HG03457 (cell line): ENCODE results near the gene RIC8A.
"Not testable (repeated sequence)": the region's sequence is repeated elsewhere in the genome, so short reads cannot be mapped to it uniquely, and the experiment has no call there.

Experiments
- ATAC-seq: cut with Tn5 transposase; IDR thresholded peaks from one replicate; pipeline ENCODE4 v1.9.1; 2021; ENCODE audit warnings: moderate number of reproducible peaks; ENCODE audit not compliant: unreplicated experiment

Gene RIC8A

DNA sequence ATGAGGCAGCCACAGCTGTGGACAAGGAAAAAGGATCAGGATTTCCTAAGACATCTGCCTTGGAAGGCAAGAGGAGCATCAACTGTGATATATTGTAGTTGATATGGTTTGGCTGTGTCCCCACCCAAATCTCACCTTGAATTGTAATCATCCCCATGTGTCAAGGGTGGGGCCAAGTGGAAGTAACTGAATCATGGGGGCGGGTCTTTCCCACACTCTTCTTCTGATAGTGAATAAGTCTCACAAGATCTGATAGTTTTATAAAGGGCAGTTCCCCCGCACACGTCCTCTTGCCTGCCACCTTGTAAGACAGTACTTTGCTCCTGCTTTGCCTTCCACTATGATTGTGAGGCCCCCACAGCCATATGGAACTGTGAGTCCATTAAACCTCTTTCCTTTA lies 10.2 kb downstream of the RIC8A start:
- ATAC-seq: no peak

DNA sequence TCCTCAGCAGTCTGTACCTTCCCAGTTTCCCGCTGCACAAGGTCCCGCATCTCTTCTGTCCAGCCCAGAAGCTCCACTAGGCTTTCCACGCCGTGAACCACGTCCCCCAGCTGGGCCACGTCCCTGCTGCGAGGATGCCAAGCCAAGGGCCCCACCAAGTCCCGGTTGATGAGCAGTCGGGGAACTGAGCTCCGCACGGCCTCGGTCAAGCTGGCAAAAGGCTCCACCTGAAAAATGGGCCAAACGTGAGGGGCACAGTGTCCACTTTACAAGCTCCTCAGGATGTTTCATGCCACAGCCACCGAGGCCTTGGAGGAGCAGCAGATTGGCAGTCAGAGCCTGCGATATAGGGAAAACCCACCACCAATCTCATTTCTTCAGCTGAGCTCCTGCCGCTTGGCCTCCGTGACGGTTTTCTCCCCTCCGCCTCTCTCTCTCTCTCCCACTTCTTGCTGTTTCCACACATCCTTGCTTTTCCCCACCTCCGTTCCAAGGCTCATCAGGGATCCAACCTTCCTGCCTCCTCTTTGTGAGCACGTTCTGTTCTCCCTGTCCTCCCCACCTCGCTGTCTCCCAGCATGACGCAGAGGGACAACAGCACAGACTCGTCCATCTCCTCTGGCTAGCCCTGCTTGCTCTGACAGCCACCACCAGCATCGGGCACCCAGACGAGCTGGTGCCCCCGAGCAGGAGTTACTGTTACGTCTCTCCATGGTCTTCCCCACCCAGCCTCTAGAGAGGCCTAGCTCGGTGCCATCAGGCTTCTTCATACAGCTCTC lies 11.5 kb downstream of the RIC8A start:
- ATAC-seq: no peak

DNA sequence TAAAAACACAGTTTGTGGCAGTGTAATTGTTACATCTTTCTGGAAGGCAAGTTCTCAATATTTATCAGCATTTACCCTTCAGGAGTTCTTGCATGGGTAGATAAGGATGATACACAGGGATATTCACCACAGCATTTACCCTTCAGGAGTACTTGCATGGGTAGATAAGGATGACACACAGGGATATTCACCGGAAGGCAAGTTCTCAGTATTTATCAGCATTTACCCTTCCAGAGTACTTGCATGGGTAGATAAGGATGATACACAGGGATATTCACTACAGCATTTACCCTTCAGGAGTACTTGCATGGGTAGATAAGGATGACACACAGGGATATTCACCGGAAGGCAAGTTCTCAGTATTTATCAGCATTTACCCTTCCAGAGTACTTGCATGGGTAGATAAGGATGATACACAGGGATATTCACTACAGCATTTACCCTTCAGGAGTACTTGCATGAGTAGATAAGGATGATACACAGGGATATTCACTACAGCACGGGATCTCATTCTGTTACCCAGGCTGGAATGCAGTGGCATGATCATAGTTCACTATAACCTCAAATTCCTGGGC lies 13.2 kb downstream of the RIC8A start:
- ATAC-seq: not testable (repeated sequence)

DNA sequence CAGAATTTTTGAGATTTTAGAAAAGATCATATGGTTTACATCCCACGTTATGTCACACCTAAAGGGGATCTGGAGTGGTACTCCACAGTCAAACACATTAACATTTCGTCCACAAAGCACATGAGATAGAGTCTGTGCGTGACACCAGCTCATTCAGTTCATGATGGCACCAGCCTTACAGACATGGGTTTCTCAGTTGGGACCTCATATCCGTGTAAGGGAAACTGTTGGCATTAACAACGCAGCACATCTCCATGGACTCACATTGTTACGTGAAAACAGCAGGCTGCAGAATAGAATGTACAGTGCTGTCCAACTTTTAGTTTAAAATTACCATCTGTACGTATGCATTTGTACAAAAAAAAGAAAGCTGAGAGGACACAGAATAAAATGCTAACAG lies 14.0 kb downstream of the RIC8A start:
- no peak for ATAC-seq

DNA sequence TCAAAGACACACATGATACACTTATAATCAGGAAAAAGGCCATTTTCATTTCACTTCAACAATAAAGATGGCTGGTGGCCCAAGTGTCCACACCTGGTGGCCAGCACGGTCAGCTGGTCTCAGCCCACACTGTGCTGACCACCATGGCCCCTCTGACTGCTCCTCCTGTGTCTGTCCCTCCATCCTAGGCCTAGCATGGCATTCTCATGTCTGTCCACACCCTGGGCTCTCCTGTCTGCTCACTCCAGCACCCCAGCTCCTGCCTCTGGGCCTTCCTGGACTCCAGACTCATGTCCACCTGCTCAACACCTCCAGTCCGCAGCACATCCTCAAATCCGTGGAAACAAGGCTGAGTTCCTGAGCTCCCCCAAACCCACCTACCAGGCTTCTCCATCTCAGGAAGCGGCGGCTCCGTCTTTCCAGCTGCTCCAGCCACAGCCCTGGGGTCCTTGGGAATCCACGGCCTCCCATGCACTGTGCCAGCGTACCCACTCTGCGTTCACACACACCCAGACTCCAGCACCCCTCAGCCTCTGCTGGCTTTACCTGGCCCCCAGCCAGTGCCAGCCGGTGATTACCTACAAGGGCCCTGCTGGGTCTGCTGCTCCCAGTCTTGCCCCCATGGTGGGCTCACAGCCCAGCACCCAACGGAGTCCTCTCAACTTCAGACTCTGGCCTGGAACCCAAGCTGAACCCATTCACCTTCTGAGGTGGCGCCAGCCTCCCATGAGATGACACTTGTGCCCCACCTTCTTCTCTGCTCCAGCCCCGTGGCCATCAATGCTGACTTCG lies 14.7 kb downstream of the RIC8A start:
- no peak for ATAC-seq

DNA sequence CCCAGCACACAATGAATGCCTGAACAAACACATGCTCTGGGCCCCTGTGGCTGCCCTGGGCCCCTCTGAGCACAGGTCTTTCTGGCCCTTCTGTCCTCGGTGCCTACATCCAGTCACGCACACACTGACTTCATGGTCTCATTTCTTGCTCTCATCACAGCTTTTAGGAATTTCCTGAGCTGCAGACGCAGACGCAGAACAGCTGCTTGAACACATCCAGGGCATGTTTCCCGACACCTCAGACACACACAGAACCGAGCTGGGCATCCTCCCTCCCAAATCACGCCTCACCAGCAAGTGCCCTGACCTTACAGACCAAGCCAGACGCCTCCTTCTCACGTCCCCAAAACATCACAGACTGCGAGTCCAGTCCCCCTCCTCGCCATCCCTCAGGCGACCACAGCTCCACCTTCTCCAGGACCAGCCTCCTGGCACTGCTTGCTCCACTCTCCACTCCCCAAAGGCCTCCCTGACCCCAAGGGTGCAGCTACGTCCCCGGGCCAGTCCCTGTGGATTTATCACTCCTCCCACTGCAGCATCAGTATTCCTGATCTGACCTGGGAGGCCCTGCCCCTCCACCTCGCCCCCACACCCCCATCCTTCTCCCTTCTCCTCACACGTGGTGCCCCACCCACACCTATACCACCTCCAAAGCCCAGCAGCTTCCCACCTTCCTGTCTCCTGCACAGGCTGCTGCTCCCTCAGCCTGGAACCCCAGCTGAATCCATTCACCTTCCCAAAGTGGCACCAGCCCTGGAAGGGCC lies 15.7 kb downstream of the RIC8A start:
- ATAC-seq: no peak

DNA sequence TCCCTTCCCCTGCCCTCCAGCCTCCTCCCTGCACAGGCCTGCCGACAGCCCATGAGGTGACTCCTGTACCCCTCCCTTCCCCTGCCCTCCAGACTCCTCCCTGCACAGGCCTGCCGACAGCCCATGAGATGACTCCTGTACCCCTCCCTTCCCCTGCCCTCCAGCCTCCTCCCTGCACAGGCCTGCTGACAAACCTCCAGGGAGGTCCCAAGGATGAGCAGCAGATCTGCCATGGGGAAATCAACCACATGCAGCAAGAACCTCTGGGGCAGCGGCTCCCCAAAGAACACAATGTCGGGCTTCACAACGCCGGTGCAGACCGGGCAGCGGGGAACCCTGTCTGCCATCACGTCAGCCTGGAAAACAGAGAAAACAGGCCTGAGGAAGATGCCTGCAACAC lies 16.4 kb downstream of the RIC8A start:
- no peak for ATAC-seq

DNA sequence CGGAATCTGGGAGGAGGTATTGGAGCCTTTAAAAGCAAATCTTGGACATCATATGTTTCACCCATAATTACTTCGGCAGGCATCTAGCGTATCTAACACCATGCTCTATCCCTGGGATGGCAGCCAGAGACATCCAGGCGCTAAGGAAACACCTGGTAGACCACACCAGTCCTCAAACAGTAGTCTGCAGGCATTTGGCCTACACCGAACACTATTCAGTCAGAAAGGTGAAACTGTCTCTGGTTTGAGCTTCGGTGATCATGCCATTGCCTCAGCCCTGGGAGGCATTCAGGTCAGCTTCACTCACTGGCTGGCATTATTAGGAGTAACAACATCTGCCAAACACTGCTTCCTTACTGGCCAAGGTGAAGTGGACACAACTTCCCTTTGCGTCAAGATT lies 16.9 kb downstream of the RIC8A start:
- ATAC-seq: no peak

DNA sequence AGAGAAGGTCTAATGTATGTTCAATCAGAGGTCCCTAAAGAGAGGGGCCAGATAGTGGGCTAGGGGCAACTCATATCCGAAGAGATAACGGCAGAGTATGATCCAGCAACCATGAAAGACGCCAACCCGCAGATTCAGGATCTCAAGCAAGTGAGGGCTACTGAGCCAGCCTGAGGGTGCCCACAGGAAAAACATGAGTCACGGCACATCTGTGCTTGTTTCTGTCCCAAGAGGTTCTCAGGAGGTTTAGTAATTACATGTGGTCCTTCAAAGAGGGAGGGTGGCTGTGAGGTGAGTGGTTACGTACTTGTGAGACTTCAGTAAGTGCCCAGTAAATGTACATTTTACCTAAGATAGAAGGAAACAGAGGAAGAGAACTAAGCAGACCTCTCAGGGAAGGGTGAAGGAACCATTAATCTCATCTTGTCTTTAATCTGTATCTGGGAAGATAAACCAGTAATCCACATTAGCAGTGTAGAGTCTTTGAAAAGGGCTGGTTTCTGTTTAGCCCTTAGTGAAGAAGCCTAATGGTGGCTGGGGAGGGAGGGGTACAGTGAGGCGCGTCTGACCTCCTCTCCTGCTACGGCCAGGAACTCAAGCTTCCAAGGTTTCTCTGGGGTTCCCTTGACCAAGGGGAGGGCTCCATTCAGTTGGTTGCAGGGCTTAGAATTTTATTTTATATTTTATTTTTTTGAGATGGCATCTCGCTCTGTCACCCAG lies 18.4 kb downstream of the RIC8A start:
- ATAC-seq: no peak

DNA sequence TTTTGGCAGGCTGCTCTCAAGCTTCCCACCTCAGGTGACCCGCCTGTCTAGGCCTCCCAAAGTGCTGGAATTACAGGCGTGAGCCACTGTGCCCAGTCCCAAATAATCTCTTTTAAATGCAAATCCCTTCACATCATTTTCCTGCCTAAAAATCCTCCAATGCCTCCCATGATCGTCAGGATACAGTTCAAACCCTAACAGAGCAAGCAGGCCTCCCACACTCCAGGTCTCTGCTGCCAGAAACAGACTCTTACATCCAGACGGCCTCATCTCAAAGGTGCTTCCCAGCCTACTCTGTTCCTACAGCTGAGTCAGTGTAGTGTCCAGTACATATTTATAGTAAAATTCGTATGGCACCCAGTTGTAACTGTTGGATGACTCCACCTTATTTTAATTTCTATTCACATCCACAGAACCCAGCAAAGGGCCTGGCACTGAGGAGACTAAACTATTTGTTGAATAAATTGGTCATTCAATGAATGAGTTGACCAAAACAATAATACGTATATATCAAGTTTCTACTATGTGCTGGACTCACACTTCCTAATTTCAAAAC lies 20.4 kb downstream of the RIC8A start:
- no peak for ATAC-seq

DNA sequence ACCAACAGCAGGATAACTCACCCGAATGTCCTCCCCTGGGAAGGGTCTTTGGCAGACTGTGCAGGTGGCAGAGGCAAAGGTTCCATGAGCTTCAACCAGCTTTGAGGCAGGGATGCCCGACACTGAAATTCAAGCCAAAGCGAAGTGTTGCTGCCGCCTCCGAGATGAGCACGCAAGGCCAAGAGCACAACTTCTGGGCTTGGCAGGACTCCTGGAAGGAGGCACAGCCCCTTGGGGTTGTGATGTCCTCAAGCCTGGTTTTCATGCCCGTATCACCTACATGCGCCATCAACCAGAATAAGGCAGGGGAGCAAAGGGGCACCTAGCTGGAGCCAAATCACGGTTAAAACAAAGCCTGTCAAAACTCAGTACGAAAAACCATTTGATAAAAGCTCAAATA lies 22.9 kb downstream of the RIC8A start:
- no peak for ATAC-seq

DNA sequence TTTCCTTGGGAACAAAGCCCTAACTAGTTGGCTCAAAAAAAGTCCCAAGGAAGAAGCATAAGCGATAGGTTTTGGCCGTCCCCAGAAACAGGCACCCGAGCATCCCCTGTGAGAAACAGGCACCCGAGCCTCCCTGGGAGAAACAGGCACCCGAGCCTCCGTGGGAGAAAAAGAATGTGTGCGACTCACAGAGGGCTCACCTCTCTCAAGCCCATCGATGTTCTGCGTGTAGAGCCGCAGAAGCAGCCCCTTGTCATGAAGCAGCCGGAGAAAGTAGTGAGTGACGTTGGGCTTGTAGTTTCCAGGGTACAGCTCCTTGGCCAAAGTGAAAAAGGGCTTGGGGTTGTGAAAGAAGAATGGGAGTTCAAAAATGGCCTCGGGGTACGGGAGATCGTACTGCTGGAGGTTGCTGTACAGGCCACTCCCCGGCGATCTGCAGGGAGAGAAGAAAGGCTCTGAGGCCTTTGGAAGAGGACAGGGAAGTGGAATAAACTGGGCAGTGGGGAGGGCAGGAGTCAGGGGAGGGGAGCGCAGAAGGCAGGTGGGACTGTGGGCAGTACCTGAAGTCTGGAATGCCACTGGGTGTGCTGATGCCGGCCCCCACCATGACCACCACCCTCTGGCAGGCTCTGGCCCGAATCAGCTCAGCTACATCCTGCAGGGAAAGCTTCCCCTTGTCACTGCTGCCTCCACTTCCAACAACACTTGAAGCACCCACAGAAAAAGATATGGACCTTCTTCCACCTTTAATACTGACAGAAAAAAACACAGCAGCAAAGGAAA lies 25.5 kb downstream of the RIC8A start:
- ATAC-seq: no peak

DNA sequence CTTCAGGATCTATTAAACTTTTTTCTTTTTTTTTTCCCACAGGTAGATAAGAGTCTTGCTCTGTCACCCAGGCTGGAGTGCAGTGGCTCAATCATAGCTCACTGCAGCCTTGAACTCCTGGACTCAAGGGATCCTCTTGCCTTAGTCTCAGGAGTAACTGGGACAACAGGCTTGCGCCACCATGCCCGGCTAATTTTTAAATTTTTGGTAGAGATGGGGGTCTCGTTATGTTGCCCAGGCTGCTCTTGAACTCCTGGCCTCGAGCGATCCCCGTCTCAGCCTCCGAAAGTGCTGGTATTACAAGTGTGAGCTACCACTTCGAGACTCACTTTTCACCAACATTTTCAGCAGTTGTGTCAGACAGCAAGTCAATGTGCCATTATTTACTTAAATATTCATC lies 27.7 kb downstream of the RIC8A start:
- ATAC-seq: no peak

DNA sequence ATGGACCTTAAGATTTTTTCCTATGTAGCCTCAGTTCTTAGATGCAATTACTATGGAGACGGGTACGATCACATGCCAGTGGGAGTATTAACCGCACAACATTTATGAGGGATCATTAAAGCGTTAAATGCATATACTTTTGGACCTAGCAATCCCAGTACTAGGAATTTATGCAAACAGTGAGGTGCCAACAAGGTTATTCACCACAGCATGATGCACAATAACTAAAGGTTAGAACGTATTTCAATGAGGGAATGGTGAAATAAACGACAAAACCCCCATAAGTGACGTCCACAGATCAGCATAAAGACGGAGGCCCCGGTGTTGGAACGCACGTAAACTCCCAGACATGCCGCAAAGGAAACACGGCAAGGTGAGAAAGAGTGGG lies 28.1 kb downstream of the RIC8A start:
- ATAC-seq: peak; percentile 5

DNA sequence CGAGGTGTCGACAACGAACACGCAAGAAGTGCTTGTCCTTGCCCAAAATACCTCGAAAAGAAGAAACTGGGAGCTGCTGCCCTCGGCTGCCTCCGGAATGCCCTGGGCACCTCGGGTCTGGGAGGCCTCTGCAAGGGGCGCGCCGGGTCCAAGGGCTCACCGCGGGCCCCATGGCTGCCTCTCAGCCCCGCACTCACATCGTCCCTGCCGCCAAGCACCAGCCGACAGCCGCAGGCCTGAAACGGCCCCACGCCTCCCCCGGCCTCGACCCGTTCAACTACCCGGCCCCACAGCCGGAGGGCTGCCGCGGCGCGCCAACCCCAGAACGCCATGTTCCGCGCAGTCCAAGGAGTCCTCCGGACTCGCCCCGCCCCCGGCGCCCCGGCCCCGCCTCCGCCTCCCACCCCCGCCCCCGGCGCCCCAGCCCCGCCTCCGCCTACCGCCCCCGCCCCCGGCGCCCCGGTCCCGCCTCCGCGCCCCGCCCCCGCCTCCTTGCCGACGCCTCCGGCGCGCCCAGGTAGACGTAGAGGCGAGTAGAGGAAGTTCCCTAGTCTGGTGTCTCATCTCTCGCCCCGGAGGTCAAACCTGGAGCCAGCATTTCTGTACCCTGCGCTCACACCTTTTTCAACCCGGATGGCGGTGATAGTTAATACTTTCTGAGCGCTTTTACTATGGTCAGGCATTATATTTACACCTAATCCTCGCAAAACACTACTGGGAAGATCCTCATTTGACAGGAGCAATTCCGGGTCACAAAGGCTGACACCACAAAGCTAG lies 28.7 kb downstream of the RIC8A start, which contains the start of gene SIRT3:
Gene SIRT3 (minus strand): TSS at position 346 of the 777 bp plus-strand sequence. CDS start 14 bp downstream, at position 332.
- peak; percentile 51 for ATAC-seq

DNA sequence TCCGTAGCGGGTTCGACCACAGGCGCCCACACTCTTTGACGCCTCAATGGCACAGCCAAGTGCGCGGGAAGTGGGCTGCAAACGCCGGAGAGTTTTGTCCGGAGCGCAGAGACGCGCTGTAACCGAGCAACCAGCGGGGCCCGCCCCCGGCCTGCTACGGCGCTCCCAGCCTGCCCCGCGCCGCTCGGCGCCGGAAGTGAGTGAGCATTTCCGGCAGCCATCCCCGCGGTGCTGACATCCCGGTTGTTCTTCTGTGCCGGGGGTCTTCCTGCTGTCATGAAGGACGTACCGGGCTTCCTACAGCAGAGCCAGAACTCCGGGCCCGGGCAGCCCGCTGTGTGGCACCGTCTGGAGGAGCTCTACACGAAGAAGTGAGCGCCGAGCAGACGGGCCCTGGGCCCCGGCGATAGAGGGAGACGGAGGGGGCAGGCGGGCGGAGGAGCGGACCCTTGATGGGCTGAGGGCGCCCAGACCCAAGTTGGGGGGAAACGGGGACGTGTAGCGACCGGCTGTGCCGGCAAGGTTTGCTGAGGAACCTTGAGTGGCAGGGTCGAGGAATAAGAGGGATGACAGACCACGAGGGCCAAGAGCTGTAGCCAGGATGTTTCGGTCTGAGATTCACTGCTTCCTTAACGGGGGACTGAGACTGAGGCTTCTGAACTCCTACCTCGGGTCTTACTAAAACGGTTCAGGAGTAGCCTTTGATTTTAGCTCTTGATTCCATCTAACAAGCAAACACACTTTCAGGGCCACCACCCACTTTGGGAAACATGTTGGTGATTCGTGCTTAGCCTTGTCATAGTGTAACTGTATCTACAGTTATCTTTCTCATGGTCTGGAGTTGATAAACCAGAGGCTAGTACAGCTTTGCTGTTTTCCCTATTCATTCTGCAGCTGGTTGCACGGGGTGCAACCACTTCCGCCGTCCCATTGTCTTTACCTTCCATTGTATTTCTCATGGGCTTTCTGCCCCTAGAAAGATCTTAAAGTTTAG lies 29.6 kb downstream of the RIC8A start, which contains the start of gene PSMD13:
Gene PSMD13 (plus strand): TSS at position 203 of the 994 bp plus-strand sequence. CDS start 74 bp downstream, at position 277.
- peak; percentile 50 for ATAC-seq

DNA sequence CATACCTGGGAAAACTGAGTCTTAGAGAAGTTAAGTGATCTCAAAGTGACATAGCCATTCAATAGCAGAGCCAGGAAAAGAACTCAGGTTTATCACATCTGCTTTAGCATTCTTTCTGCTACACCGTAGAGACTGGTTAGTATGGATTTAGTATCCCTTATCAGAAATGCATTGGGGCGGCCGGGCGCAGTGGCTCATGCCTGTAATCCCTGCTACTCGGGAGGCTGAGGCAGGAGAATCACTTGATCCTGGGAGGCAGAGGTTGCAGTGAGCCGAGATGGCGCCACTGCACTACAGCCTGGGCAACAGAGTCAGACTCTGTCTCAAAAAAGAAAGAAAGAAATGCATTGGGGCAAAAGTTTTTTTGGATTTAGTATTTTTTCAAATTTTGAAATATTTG lies 30.8 kb downstream of the RIC8A start:
- ATAC-seq: not testable (repeated sequence)
